GM21367 (cell line): Measurements from ENCODE around the gene PILRA.
"Not testable (repeated sequence)": the region's sequence is repeated elsewhere in the genome, so short reads cannot be mapped to it uniquely, and the experiment has no call there.

Experiments used
- ATAC-seq: cut with Tn5 transposase; IDR thresholded peaks from one replicate; pipeline ENCODE4 v1.9.1; 2021; ENCODE audit not compliant: unreplicated experiment

The PILRA gene

GRCh38 chr7:100376066-100376465, 2.8 kb downstream of the PILRA start:
- ATAC-seq, result no peak

- no peak for ATAC-seq
These were observed 4.9 kb downstream of the PILRA start for GRCh38 chr7:100378114-100378755.

- no peak for ATAC-seq
These were observed 6.9 kb downstream of the PILRA start for GRCh38 chr7:100380196-100380595.

- ATAC-seq, result not testable (repeated sequence)
These were observed 8.4 kb downstream of the PILRA start for GRCh38 chr7:100381531-100382233.

GRCh38 chr7:100382234-100382853, 9.1 kb downstream of the PILRA start:
- not testable (repeated sequence) for ATAC-seq

- ATAC-seq, result no peak
These were observed 11.5 kb downstream of the PILRA start for GRCh38 chr7:100384628-100385294.

GRCh38 chr7:100386940-100387339, 13.7 kb downstream of the PILRA start:
- no peak for ATAC-seq

- no peak for ATAC-seq
These were observed 14.4 kb downstream of the PILRA start for GRCh38 chr7:100387695-100388094.

- ATAC-seq, result no peak
These were observed 16.3 kb downstream of the PILRA start for GRCh38 chr7:100389437-100390088.

GRCh38 chr7:100390286-100391009, 17.2 kb downstream of the PILRA start:
- no peak for ATAC-seq

- ATAC-seq, result no peak
These were observed 20.1 kb downstream of the PILRA start for GRCh38 chr7:100393233-100393905.

- no peak for ATAC-seq
These were observed 20.8 kb downstream of the PILRA start for GRCh38 chr7:100394077-100394476.

GRCh38 chr7:100396421-100396982, 23.2 kb downstream of the PILRA start:
- ATAC-seq, result peak; percentile 73

- ATAC-seq, result no peak
These were observed 24.2 kb downstream of the PILRA start for GRCh38 chr7:100397315-100398081.

- ATAC-seq, result no peak
These were observed 25.0 kb downstream of the PILRA start for GRCh38 chr7:100398239-100398638.

GRCh38 chr7:100400041-100400440, 26.8 kb downstream of the PILRA start:
- no peak for ATAC-seq

GRCh38 chr7:100400656-100401055, 27.4 kb downstream of the PILRA start:
- ATAC-seq, result no peak

- ATAC-seq, result no peak
These were observed 28.5 kb downstream of the PILRA start for GRCh38 chr7:100401811-100402210.

GRCh38 chr7:100402241-100402640, 29.0 kb downstream of the PILRA start:
- ATAC-seq, result no peak
